IMR-90 (cell line): ENCODE data around the gene GALNT3. TPM values are rescaled to one million over a fixed set of nuclear protein-coding genes. Genes with fewer than 3 reads are reported as not detected.

Source experiments
- ATAC-seq: fragments of 200-7000 bp; cut with Tn5 transposase; 2 replicates; pipeline ENCODE4 v1.9.1; 2020; ENCODE audit warnings: low read depth, mild to moderate bottlenecking, moderate library complexity
- BruUV-seq: library from RNA; stranded (reverse); fragments of 400-500 nt; replicated peaks from 2 replicates; lab custom pipeline; 2021; lab: Mats Ljungman, UMichigan
- CTCF ChIA-PET: fragments of 300-600 bp; formaldehyde crosslinking; extraction: SDS; loops from one replicate; lab custom pipeline; 2021; ENCODE audit warnings: antibody characterized with exemption; lab: Yijun Ruan, JAX
- POLR2A ChIA-PET: fragments of 300-600 bp; sonication (Branson Sonifier 250); formaldehyde crosslinking; loops from one replicate; lab custom pipeline; 2022; ENCODE audit warnings: antibody characterized with exemption; ENCODE audit not compliant: unreplicated experiment; lab: Charles Lee
- DNase-seq: peaks from one replicate; pipeline ENCODE4 v3.0.0; 2013
- H2AFZ ChIP-seq: replicated peaks from 2 replicates; pipeline ENCODE3; 2013; ENCODE audit warnings: low read length, mild to moderate bottlenecking; ENCODE audit not compliant: poor library complexity
- H2AK5ac ChIP-seq: 2 replicates; pipeline ENCODE4 v1.6.1; 2013; ENCODE audit warnings: low read depth, low read length, inconsistent platforms
- H2AK9ac ChIP-seq: replicated peaks from 2 replicates; pipeline ENCODE3; 2013; ENCODE audit warnings: mild to moderate bottlenecking, low read depth, low read length, moderate library complexity; ENCODE audit not compliant: poor library complexity
- H2BK120ac ChIP-seq: 2 replicates; pipeline ENCODE4 v1.6.1; 2013; ENCODE audit warnings: low read depth, low read length, inconsistent platforms
- H2BK15ac ChIP-seq: 3 replicates; pipeline ENCODE4 v1.6.1; 2013; ENCODE audit warnings: low read depth, low read length, inconsistent platforms
- H2BK20ac ChIP-seq: 2 replicates; pipeline ENCODE4 v1.6.1; 2013; ENCODE audit warnings: low read depth, mild to moderate bottlenecking, inconsistent platforms, low read length, moderate library complexity
- H2BK5ac ChIP-seq: 2 replicates; pipeline ENCODE4 v1.6.1; 2013; ENCODE audit warnings: mild to moderate bottlenecking, low read depth, low read length, inconsistent platforms; ENCODE audit not compliant: poor library complexity, severe bottlenecking
- H3K14ac ChIP-seq: replicated peaks from 2 replicates; pipeline ENCODE4 v1.6.1; 2013; ENCODE audit warnings: low read depth, low read length, inconsistent platforms
- H3K18ac ChIP-seq: 2 replicates; pipeline ENCODE4 v1.6.1; 2013; ENCODE audit warnings: low read depth, low read length, control low read depth
- H3K23ac ChIP-seq: 2 replicates; pipeline ENCODE4 v1.6.1; 2013; ENCODE audit warnings: low read depth, low read length, inconsistent platforms
- H3K27ac ChIP-seq: 2 replicates; pipeline ENCODE4 v1.5.1; 2013; ENCODE audit warnings: mild to moderate bottlenecking, control low read depth, low read length; ENCODE audit not compliant: insufficient read depth
- H3K27me3 ChIP-seq: 2 replicates; pipeline ENCODE4 v1.6.1; 2013; ENCODE audit warnings: low read length; ENCODE audit not compliant: control insufficient read depth, insufficient read depth
- H3K36me3 ChIP-seq: 2 replicates; pipeline ENCODE4 v1.6.1; 2013; ENCODE audit warnings: low read length, mixed read lengths; ENCODE audit not compliant: control insufficient read depth, insufficient read depth
- H3K4ac ChIP-seq: 2 replicates; pipeline ENCODE4 v1.6.1; 2013; ENCODE audit warnings: low read depth, low read length, inconsistent platforms
- H3K4me1 ChIP-seq: 2 replicates; pipeline ENCODE4 v1.6.1; 2013; ENCODE audit warnings: low read length, mixed read lengths; ENCODE audit not compliant: control insufficient read depth, insufficient read depth
- H3K4me2 ChIP-seq: 2 replicates; pipeline ENCODE4 v1.6.1; 2013; ENCODE audit warnings: low read depth, mild to moderate bottlenecking, control low read depth, low read length, moderate library complexity
- H3K4me3 ChIP-seq: 2 replicates; pipeline ENCODE4 v1.5.1; 2013; ENCODE audit warnings: low read depth, mild to moderate bottlenecking, control low read depth, low read length, moderate library complexity; ENCODE audit not compliant: insufficient read depth
- H3K56ac ChIP-seq: 2 replicates; pipeline ENCODE4 v1.6.1; 2013; ENCODE audit warnings: low read length, inconsistent platforms; ENCODE audit not compliant: insufficient read depth; ENCODE audit errors: extremely low read depth
- H3K79me1 ChIP-seq, 2 experiments: 2 replicates each; pipeline ENCODE4 v1.6.1; 2013; ENCODE audit warnings: low read length in 2 of 2, inconsistent platforms in 1 of 2, low read depth in 1 of 2
- H3K9ac ChIP-seq: 2 replicates; pipeline ENCODE4 v1.6.1; 2013; ENCODE audit warnings: low read depth, low read length, control low read depth
- H3K9me1 ChIP-seq: 2 replicates; pipeline ENCODE4 v1.6.1; 2013; ENCODE audit warnings: low read length, inconsistent platforms; ENCODE audit not compliant: insufficient read depth
- H3K9me3 ChIP-seq: 2 replicates; pipeline ENCODE4 v1.6.1; 2013; ENCODE audit warnings: low read length; ENCODE audit not compliant: control insufficient read depth, insufficient read depth
- H4K20me1 ChIP-seq: 2 replicates; pipeline ENCODE4 v1.6.1; 2013; ENCODE audit warnings: low read length, inconsistent platforms; ENCODE audit not compliant: insufficient read depth
- H4K5ac ChIP-seq: 2 replicates; pipeline ENCODE4 v1.6.1; 2013; ENCODE audit warnings: mild to moderate bottlenecking, low read depth, low read length, control low read depth
- H4K8ac ChIP-seq, 2 experiments: 2 replicates each; pipeline ENCODE4 v1.6.1; 2013; ENCODE audit warnings: low read depth in 2 of 2, low read length in 2 of 2, control low read depth in 1 of 2, inconsistent platforms in 1 of 2
- H4K91ac ChIP-seq: 2 replicates; pipeline ENCODE4 v1.6.1; 2013; ENCODE audit warnings: low read depth, low read length, inconsistent platforms; ENCODE audit not compliant: insufficient read depth
- BHLHE40 ChIP-seq: fragments of 150-350 bp; IDR thresholded peaks from 2 replicates; pipeline ENCODE4 v1.6.1; 2016; ENCODE audit warnings: mild to moderate bottlenecking, low read depth, low read length
- CEBPB ChIP-seq: IDR thresholded peaks from 2 replicates; pipeline ENCODE4 v1.6.1; 2012; ENCODE audit warnings: low read depth, low read length, improper control_type of control experiment
- CHD1 ChIP-seq: IDR thresholded peaks from 2 replicates; pipeline ENCODE4 v1.6.1; 2012; ENCODE audit warnings: low read depth, low read length, improper control_type of control experiment
- FOS ChIP-seq: fragments of 150-350 bp; IDR thresholded peaks from 2 replicates; pipeline ENCODE4 v1.6.1; 2016; ENCODE audit warnings: low read depth, low read length
- MAFK ChIP-seq: IDR thresholded peaks from 2 replicates; pipeline ENCODE4 v1.6.1; 2012; ENCODE audit warnings: low read depth, low read length, improper control_type of control experiment
- MAZ ChIP-seq: IDR thresholded peaks from 2 replicates; pipeline ENCODE4 v1.6.1; 2012; ENCODE audit warnings: low read depth, mild to moderate bottlenecking, low read length, improper control_type of control experiment, moderate library complexity, borderline replicate concordance
- MXI1 ChIP-seq: IDR thresholded peaks from 2 replicates; pipeline ENCODE4 v1.6.1; 2012; ENCODE audit warnings: low read depth, mild to moderate bottlenecking, low read length, moderate library complexity, borderline replicate concordance
- NFE2L2 ChIP-seq: fragments of 150-350 bp; IDR thresholded peaks from 2 replicates; pipeline ENCODE4 v1.6.1; 2016; ENCODE audit warnings: low read depth, mild to moderate bottlenecking, low read length
- POLR2A ChIP-seq: IDR thresholded peaks from 2 replicates; pipeline ENCODE4 v1.6.1; 2012; ENCODE audit warnings: mild to moderate bottlenecking, low read depth, low read length
- RAD21 ChIP-seq: IDR thresholded peaks from 2 replicates; pipeline ENCODE4 v1.6.1; 2012; ENCODE audit warnings: low read length, improper control_type of control experiment
- RCOR1 ChIP-seq: IDR thresholded peaks from 2 replicates; pipeline ENCODE4 v1.6.1; 2012; ENCODE audit warnings: mild to moderate bottlenecking, low read length, improper control_type of control experiment; ENCODE audit not compliant: insufficient replicate concordance
- RFX5 ChIP-seq: IDR thresholded peaks from 2 replicates; pipeline ENCODE4 v1.8.0; 2012; ENCODE audit warnings: low read depth, mild to moderate bottlenecking, low read length, moderate library complexity
- SMC3 ChIP-seq: fragments of 150-350 bp; IDR thresholded peaks from 2 replicates; pipeline ENCODE4 v1.6.1; 2016; ENCODE audit warnings: low read depth, mild to moderate bottlenecking, antibody characterized with exemption, low read length, moderate library complexity
- USF2 ChIP-seq: fragments of 150-350 bp; IDR thresholded peaks from 2 replicates; pipeline ENCODE4 v1.6.1; 2017; ENCODE audit warnings: mild to moderate bottlenecking, antibody characterized with exemption, low read length, low read depth
- WGBS, 2 experiments: methylation state at CpG; one replicate each; pipeline versions ENCODE4 v1.1.5 to v1.1.7; 2013; ENCODE audit warnings: missing lambda C conversion rate in 2 of 2; ENCODE audit not compliant: insufficient read length in 1 of 2; ENCODE audit errors: extremely low coverage in 2 of 2; 5-methylcytosine and 5-hydroxymethylcytosine counted together
- dilution Hi-C: fragments of 300-500 bp; cut with HindIII; formaldehyde crosslinking; loops from one replicate; pipeline ENCODE4 v1.14.3; 2018; ENCODE audit warnings: low sequenced_read_pairs; ENCODE audit not compliant: unreplicated experiment
- in situ Hi-C: fragments of 300-500 bp; cut with MboI; formaldehyde crosslinking; loops from 3 replicates; pipeline ENCODE4 v1.14.3; 2019; ENCODE audit warnings: low sequenced_read_pairs, inconsistent platforms, mixed read lengths
- intact Hi-C: fragments of 100-400 bp; cut with micrococcal nuclease; formaldehyde crosslinking; loops from 2 replicates; pipeline ENCODE4 v1.10.0; 2022
- polyA plus RNA-seq, 3 experiments: library from polyadenylated mRNA; depleted of rRNA; stranded (reverse); fragments of >200 nt; gene quantifications; 2 replicates each; pipeline ENCODE4 v1.2.3, GENCODE V29; 2012; ENCODE audit warnings: low replicate concordance in 1 of 3
- total RNA-seq: library from RNA; depleted of rRNA; stranded (reverse); fragments of >200 nt; gene quantifications from 2 replicates; pipeline ENCODE4 v1.2.3, GENCODE V29; 2012
- TF ChIP-seq, protein P1 (sequence below): conservative IDR thresholded peaks from 2 replicates; pipeline ENCODE4 v1.5.1; 2012; ENCODE audit warnings: mild to moderate bottlenecking, low read depth, low read length, improper control_type of control experiment
- TF ChIP-seq, protein P2 (sequence below): fragments of 150-350 bp; IDR thresholded peaks from 2 replicates; pipeline ENCODE4 v1.6.1; 2016; ENCODE audit warnings: low read depth, mild to moderate bottlenecking, low read length, moderate library complexity, borderline replicate concordance

Gene GALNT3
- total and polyA plus RNA-seq, 2 of the 4 experiments (the other 2 are of a cell fraction): 1.1 to 2.0 TPM

GRCh38 chr2:165699946-165700345, 94.1 kb downstream of the GALNT3 start:
- H2BK15ac ChIP-seq: no peak overlapping the region
- H2AK9ac ChIP-seq: no peak overlapping the region
- ChIA-PET POLR2A (interaction anchor here (0.7 kb wide), 1 partner anchor 21 kb away, joined by 4 read pairs; no protein-coding TSS in a partner anchor), CTCF (no interaction called here)
- H3K9me3 ChIP-seq: no peaks in the 10 kb centered on the region
- H3K27ac ChIP-seq: no peak overlapping the region
- no peak overlapping the region for H3K4me3 ChIP-seq
- H3K56ac ChIP-seq: no peak overlapping the region
- no peak overlapping the region for H3K4me2 ChIP-seq
- no peak overlapping the region for H4K91ac ChIP-seq
- no peaks in the 10 kb centered on the region for H3K9me1 ChIP-seq
- no peak overlapping the region for H3K23ac ChIP-seq
- DNase-seq: no peak
- no peaks in the 10 kb centered on the region; the same call in 1 of the 2 replicates for H3K27me3 ChIP-seq
- H3K18ac ChIP-seq: no peak overlapping the region
- ATAC-seq: no peak
- H3K4ac ChIP-seq: no peak overlapping the region
- H3K79me1 ChIP-seq: no peaks in the 10 kb centered on the region
- no peak overlapping the region for H3K14ac ChIP-seq
- dilution Hi-C loops: no loop called here
- H2AK5ac ChIP-seq: no peak overlapping the region
- no CpG with 5 or more reads among the region's 2 CpGs for WGBS, 2 experiments
- intact Hi-C loops: loop anchor here (5.0 kb wide), 1 partner anchor 172 kb away; no protein-coding TSS in a partner anchor
- no peaks in the 10 kb centered on the region for H3K4me1 ChIP-seq
- TF ChIP-seq BHLHE40 (no peak), FOS (no peak), RCOR1 (no peak), NFE2L2 (no peak), USF2 (no peak), CHD1 (no peak), MAFK (no peak), CEBPB (no peak), RFX5 (no peak), SMC3 (no peak), MXI1 (no peak), RAD21 (no peak), MAZ (no peak), POLR2A (no peak)
- TF ChIP-seq, protein P1, sequence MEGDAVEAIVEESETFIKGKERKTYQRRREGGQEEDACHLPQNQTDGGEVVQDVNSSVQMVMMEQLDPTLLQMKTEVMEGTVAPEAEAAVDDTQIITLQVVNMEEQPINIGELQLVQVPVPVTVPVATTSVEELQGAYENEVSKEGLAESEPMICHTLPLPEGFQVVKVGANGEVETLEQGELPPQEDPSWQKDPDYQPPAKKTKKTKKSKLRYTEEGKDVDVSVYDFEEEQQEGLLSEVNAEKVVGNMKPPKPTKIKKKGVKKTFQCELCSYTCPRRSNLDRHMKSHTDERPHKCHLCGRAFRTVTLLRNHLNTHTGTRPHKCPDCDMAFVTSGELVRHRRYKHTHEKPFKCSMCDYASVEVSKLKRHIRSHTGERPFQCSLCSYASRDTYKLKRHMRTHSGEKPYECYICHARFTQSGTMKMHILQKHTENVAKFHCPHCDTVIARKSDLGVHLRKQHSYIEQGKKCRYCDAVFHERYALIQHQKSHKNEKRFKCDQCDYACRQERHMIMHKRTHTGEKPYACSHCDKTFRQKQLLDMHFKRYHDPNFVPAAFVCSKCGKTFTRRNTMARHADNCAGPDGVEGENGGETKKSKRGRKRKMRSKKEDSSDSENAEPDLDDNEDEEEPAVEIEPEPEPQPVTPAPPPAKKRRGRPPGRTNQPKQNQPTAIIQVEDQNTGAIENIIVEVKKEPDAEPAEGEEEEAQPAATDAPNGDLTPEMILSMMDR: no peak
- TF ChIP-seq, protein P2, sequence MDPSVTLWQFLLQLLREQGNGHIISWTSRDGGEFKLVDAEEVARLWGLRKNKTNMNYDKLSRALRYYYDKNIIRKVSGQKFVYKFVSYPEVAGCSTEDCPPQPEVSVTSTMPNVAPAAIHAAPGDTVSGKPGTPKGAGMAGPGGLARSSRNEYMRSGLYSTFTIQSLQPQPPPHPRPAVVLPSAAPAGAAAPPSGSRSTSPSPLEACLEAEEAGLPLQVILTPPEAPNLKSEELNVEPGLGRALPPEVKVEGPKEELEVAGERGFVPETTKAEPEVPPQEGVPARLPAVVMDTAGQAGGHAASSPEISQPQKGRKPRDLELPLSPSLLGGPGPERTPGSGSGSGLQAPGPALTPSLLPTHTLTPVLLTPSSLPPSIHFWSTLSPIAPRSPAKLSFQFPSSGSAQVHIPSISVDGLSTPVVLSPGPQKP: no peak
- no peaks in the 10 kb centered on the region for H3K36me3 ChIP-seq
- in situ Hi-C loops: no loop called here
- H4K8ac ChIP-seq: no peak overlapping the region
- BruUV-seq: no TSS peak
- H4K5ac ChIP-seq: no peak overlapping the region
- H2BK20ac ChIP-seq: no peak overlapping the region
- H2AFZ ChIP-seq: no peak overlapping the region
- H2BK5ac ChIP-seq: no peak overlapping the region
- no peaks in the 10 kb centered on the region for H4K20me1 ChIP-seq
- no peak overlapping the region for H3K9ac ChIP-seq
- no peak overlapping the region for H2BK120ac ChIP-seq
